ENCODE measurements around the gene TC2N. TPM values are rescaled to one million over a fixed set of nuclear protein-coding genes. Genes with fewer than 3 reads are reported as not detected.

Gene TC2N
- total RNA-seq, 1 experiment from 2014 or later: 15.9 TPM

DNA sequence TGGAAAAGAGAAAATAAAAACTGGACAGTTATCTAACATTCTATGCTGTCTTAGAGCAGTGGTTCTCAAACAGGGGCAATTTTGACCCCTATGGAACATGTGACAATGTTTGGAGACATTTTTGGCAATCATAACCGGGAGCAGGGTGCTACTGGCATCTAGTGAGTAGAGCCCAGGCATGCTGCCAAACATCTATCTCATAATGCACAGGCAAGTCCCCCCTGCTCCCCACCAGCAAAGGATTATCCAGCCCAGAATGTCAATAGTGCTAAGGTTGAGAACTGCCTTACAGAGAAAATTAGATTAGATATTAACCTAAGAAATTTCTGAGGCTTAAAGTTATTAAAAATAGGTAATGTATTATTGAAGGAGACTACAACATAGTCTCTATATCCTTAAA, 112.5 kb downstream of the TC2N start:
- H3K4me1 ChIP-seq (ENCODE audit: control insufficient read depth in 1 of 2, insufficient read depth in 2 of 2, low read length in 2 of 2): peaks cover 0 to 30% of the 10 kb centered on the region in 2 experiments; a peak in 3 of 4 replicates
- ChIA-PET CTCF (no interaction called here), RAD21 (ENCODE audit: low non-redundant PET in 1 of 2, low total read pairs in 2 of 2, uncharacterized antibody in 2 of 2, unreplicated experiment in 2 of 2) (no interaction called here), POLR2A (no interaction called here)
- intact Hi-C loops (cut with micrococcal nuclease): no loop called here
- H3K4me3 ChIP-seq (replicated peaks in 1 of 2; ENCODE audit: low read depth in 1 of 2, low read length in 2 of 2): no peak overlapping the region
- no peak overlapping the region for H2AFZ ChIP-seq (ENCODE audit: low read depth, low read length, poor library complexity, severe bottlenecking)
- H3K9ac ChIP-seq (ENCODE audit: low read length): no peak overlapping the region
- TF ChIP-seq EZH2 (IDR thresholded peaks at IDR 0.05) (no peak), SRF (IDR thresholded peaks at IDR 0.05; ENCODE audit: low read depth) (no peak), TCF7L2 (IDR thresholded peaks at IDR 0.05; ENCODE audit: borderline replicate concordance, extremely low read depth, insufficient read depth, insufficient read length) (no peak), SP1 (IDR thresholded peaks at IDR 0.05; ENCODE audit: low read depth) (no peak), RAD21 (IDR thresholded peaks at IDR 0.05; ENCODE audit: low read depth) (no peak), EZH2phosphoT487 (IDR thresholded peaks at IDR 0.05; ENCODE audit: borderline replicate concordance) (no peak), ZFX (IDR thresholded peaks at IDR 0.05) (no peak), ZNF274 (IDR thresholded peaks at IDR 0.05; ENCODE audit: low read depth, low read length) (no peak), EGR1 (IDR thresholded peaks at IDR 0.05; ENCODE audit: low read depth) (no peak), JUND (IDR thresholded peaks at IDR 0.05) (no peak), POLR2AphosphoS5 (IDR thresholded peaks at IDR 0.05; ENCODE audit: low read depth, low read length) (no peak)
- TF ChIP-seq, protein P1, sequence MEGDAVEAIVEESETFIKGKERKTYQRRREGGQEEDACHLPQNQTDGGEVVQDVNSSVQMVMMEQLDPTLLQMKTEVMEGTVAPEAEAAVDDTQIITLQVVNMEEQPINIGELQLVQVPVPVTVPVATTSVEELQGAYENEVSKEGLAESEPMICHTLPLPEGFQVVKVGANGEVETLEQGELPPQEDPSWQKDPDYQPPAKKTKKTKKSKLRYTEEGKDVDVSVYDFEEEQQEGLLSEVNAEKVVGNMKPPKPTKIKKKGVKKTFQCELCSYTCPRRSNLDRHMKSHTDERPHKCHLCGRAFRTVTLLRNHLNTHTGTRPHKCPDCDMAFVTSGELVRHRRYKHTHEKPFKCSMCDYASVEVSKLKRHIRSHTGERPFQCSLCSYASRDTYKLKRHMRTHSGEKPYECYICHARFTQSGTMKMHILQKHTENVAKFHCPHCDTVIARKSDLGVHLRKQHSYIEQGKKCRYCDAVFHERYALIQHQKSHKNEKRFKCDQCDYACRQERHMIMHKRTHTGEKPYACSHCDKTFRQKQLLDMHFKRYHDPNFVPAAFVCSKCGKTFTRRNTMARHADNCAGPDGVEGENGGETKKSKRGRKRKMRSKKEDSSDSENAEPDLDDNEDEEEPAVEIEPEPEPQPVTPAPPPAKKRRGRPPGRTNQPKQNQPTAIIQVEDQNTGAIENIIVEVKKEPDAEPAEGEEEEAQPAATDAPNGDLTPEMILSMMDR (IDR thresholded peaks at IDR 0.05 in 2 of 3, conservative IDR thresholded peaks at IDR 0.05 in 1 of 3; ENCODE audit: borderline replicate concordance in 1 of 3, insufficient read depth in 1 of 3, low read depth in 2 of 3, low read length in 2 of 3): no peak
- TF ChIP-seq, protein P2, sequence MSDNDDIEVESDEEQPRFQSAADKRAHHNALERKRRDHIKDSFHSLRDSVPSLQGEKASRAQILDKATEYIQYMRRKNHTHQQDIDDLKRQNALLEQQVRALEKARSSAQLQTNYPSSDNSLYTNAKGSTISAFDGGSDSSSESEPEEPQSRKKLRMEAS (IDR thresholded peaks at IDR 0.05): no peak
- TF ChIP-seq, protein P3, sequence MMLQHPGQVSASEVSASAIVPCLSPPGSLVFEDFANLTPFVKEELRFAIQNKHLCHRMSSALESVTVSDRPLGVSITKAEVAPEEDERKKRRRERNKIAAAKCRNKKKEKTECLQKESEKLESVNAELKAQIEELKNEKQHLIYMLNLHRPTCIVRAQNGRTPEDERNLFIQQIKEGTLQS (IDR thresholded peaks at IDR 0.05): no peak
- H3K79me2 ChIP-seq (ENCODE audit: insufficient read depth, low read length): no peaks in the 10 kb centered on the region
- H3K9me3 ChIP-seq (ENCODE audit: control insufficient read depth in 1 of 2, insufficient read depth in 1 of 2, low read depth in 1 of 2, low read length in 2 of 2): no peaks in the 10 kb centered on the region
- no TSS peak for BruUV-seq (replicated peaks)
- no peak overlapping the region for H3K27ac ChIP-seq (ENCODE audit: low read depth, low read length)
- no peak overlapping the region for H3K4me2 ChIP-seq (ENCODE audit: low read length)
- H3K9me2 ChIP-seq (ENCODE audit: insufficient read depth): no peaks in the 10 kb centered on the region
- no peaks in the 10 kb centered on the region for H3K27me3 ChIP-seq (ENCODE audit: insufficient read depth, low read length)
- no peak for DNase-seq (ENCODE audit: low read depth, low spot score)
- no peak for ATAC-seq
- H3K36me3 ChIP-seq (ENCODE audit: control insufficient read depth in 1 of 2, insufficient read depth in 2 of 2, low read length in 2 of 2): no peaks in the 10 kb centered on the region
- H4K20me1 ChIP-seq (ENCODE audit: insufficient read depth): no peaks in the 10 kb centered on the region
